ENCODE results near the gene STOM.

DNA sequence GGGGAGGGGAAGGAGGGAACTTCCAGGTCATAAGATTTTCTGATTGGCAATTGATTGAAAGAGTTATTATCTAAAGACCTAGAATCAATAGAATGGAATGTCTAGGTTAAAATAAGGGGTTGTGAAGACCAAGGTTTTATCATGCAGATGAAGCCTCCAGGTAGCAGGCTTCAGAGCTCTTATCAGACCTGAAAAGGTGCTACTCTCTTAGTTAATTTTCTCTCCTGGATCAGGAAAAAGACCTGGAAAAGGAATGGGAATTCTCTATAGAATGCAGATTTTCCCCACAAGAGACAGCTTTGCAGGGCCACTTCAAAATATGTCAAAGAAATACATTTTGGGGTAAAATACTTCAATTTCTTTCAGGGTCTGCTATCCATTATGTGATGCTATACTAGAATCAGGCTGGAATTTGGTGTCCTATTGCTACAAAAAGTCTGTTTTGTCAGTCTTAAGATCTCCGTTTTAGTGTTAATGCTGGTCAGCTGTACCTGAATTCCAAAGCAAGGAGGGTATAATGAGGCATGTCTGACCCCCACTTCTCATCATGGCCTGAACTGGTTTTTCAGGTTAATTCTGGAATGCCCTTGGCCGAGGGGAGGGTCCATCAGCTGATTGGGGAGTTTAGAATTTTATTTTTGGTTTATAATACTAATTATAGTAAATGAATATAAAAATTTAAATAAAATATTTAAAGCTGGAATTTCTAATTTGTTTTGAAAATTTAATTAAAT, 16.6 kb upstream of the STOM start:
- TF ChIP-seq CTCF (IDR thresholded peaks at IDR 0.05) (no peak), POLR2A (IDR thresholded peaks at IDR 0.05) (no peak), EP300 (IDR thresholded peaks at IDR 0.05) (no peak), POLR2AphosphoS5 (IDR thresholded peaks at IDR 0.05) (no peak)

All from stomach (tissue), 4 donors.